Kidney (tissue), 14 donors: ENCODE data around the gene SEMA6B. TPM values are rescaled to one million over a fixed set of nuclear protein-coding genes. Genes with fewer than 3 reads are reported as not detected.
A peak's percentile ranks its signal among the peaks of the same experiment; 100 is the strongest.

Experiments
- DNase-seq, 5 donors: peaks; one replicate each; pipeline ENCODE4 v3.0.0-alpha.2; 2013 to 2020
- FAIRE-seq: peaks from 2 replicates; lab custom pipeline; 2012; peaks lifted over from hg19 to GRCh38; lab: Jason Lieb, UNC
- H3K27ac ChIP-seq, 2 donors: one replicate each; pipeline ENCODE4 v1.7.0; 2013; ENCODE audit warnings: low read depth in 2 of 2, low read length in 2 of 2, inconsistent platforms in 1 of 2
- H3K27me3 ChIP-seq: one replicate; pipeline ENCODE4 v1.7.1; 2013; ENCODE audit warnings: low read length, inconsistent platforms; ENCODE audit not compliant: control insufficient read depth, insufficient read depth
- H3K36me3 ChIP-seq, 3 donors: one replicate each; pipeline versions ENCODE4 v1.7.0 to v1.7.1; 2013; ENCODE audit warnings: low read length in 3 of 3, control low read depth in 1 of 3, inconsistent platforms in 1 of 3; ENCODE audit not compliant: insufficient read depth in 3 of 3, control insufficient read depth in 2 of 3
- H3K4me1 ChIP-seq, 3 donors: one replicate each; pipeline versions ENCODE4 v1.7.0 to v1.7.1; 2013; ENCODE audit warnings: low read length in 3 of 3, inconsistent platforms in 1 of 3, low read depth in 1 of 3; ENCODE audit not compliant: control insufficient read depth in 2 of 3, insufficient read depth in 2 of 3
- H3K4me3 ChIP-seq, 3 donors: one replicate each; pipeline versions ENCODE4 v1.7.0 to v1.8.1; 2013; ENCODE audit warnings: low read length in 3 of 3, control low read depth in 1 of 3, inconsistent platforms in 1 of 3
- H3K9ac ChIP-seq, 3 donors: one replicate each; pipeline versions ENCODE4 v1.7.0 to v1.7.1; 2013; ENCODE audit warnings: low read length in 3 of 3, control low read depth in 1 of 3, inconsistent platforms in 1 of 3
- H3K9me3 ChIP-seq, 3 donors: one replicate each; pipeline versions ENCODE4 v1.7.0 to v1.7.1; 2013; ENCODE audit warnings: low read length in 3 of 3, control low read depth in 1 of 3, inconsistent platforms in 1 of 3; ENCODE audit not compliant: control insufficient read depth in 2 of 3, insufficient read depth in 1 of 3
- CTCF ChIP-seq: IDR thresholded peaks from 3 replicates; pipeline ENCODE4 v1.5.1; 2012; ENCODE audit warnings: mild to moderate bottlenecking, moderate library complexity, borderline replicate concordance; ENCODE audit not compliant: insufficient read depth; ENCODE audit errors: extremely low read depth
- intact Hi-C: fragments of 100-400 bp; cut with DNase I; formaldehyde crosslinking; loops from one replicate; pipeline ENCODE4 v1.11.1; 2022
- polyA plus RNA-seq: library from polyadenylated mRNA; stranded (reverse); fragments of 350-450 nt; fragmentation: Illumina TruSeq; extraction: RNeasy Lipid Tissue Mini Kit (QIAGEN cat#74804); gene quantifications from one replicate; pipeline ENCODE4 v1.2.3, GENCODE V29; 2014; ENCODE audit warnings: low read depth, low replicate concordance; ENCODE audit not compliant: insufficient read depth
- total RNA-seq: library from RNA; stranded (reverse); fragmentation: NEBNext Ultra II Directional; extraction: Animal tissue kit (Norgen Biotek cat#: 25700); gene quantifications from one replicate; pipeline ENCODE4 v1.2.1, GENCODE V29; 2021
- donor health status: control.
- donor health status: control.
- donor health status: control.
- donor health status: control.
- donor health status: control.
- donor health status: DM: yes; HTN: yes; CAD: no.
- donor health status: Normal renal cell carcinoma (clear cell type).

The SEMA6B gene
- total and polyA plus RNA-seq, 2 donors from 2014 or later = 2.6 to 17.7 TPM

GRCh38 chr19:4493104-4493928 is 66.2 kb downstream of the SEMA6B start:
- Histone ChIP-seq H3K36me3 (peaks cover 7 to 30% (median 13%) of the 10 kb centered on the region in 3 donors), H3K9me3 (peaks cover 0 to 3% (median 0%) of the 10 kb centered on the region in 3 donors), H3K4me1 (peaks cover 0 to 3% (median 0%) of the 10 kb centered on the region in 3 donors), H3K27ac (no peak overlapping the region), H3K9ac (no peak overlapping the region), H3K27me3 (no peaks in the 10 kb centered on the region), H3K4me3 (peak overlapping the region in 1 of 3 donors; percentile 7)
- DNase-seq (no peak), FAIRE-seq (no peak)
- TF ChIP-seq CTCF = no peak
- intact Hi-C loops = no loop called here

Other genes starting within 250 kb of the SEMA6B start
- gene STAP2, start 220.9 kb downstream of the SEMA6B start, total RNA-seq = 32.3 TPM
- 61.5 TPM for gene STAP2, start 220.9 kb downstream of the SEMA6B start, polyA plus RNA-seq
- 24.1 TPM for gene MPND, start 216.1 kb downstream of the SEMA6B start, total RNA-seq
- gene MPND, start 216.1 kb downstream of the SEMA6B start, polyA plus RNA-seq = 43.5 TPM
- 52.7 TPM for gene SH3GL1, start 159.1 kb downstream of the SEMA6B start, total RNA-seq
- 34.8 TPM for gene SH3GL1, start 159.1 kb downstream of the SEMA6B start, polyA plus RNA-seq
- 10.0 TPM for gene CHAF1A, start 157.0 kb downstream of the SEMA6B start, total RNA-seq
- gene CHAF1A, start 157.0 kb downstream of the SEMA6B start, polyA plus RNA-seq = 2.7 TPM
- gene UBXN6, start 101.9 kb downstream of the SEMA6B start, total RNA-seq = 110 TPM
- 177 TPM for gene UBXN6, start 101.9 kb downstream of the SEMA6B start, polyA plus RNA-seq
- 37.8 TPM for gene HDGFL2, start 87.4 kb downstream of the SEMA6B start, total RNA-seq
- gene HDGFL2, start 87.4 kb downstream of the SEMA6B start, polyA plus RNA-seq = 38.8 TPM
- gene PLIN4, start 41.2 kb downstream of the SEMA6B start, total RNA-seq = 2.2 TPM
- 1.6 TPM for gene PLIN4, start 41.2 kb downstream of the SEMA6B start, polyA plus RNA-seq
- gene PLIN5, start 24.5 kb downstream of the SEMA6B start, total RNA-seq = 30.7 TPM
- gene PLIN5, start 24.5 kb downstream of the SEMA6B start, polyA plus RNA-seq = 21.2 TPM
- gene LRG1, start 19.6 kb downstream of the SEMA6B start, total RNA-seq = 26.4 TPM
- gene LRG1, start 19.6 kb downstream of the SEMA6B start, polyA plus RNA-seq = 2.2 TPM
- 11.5 TPM for gene TNFAIP8L1, start 79.8 kb upstream of the SEMA6B start, total RNA-seq
- gene TNFAIP8L1, start 79.8 kb upstream of the SEMA6B start, polyA plus RNA-seq = 16.0 TPM
- 75.8 TPM for gene MYDGF, start 110.7 kb upstream of the SEMA6B start, total RNA-seq
- 85.5 TPM for gene MYDGF, start 110.7 kb upstream of the SEMA6B start, polyA plus RNA-seq
- gene DPP9, start 164.2 kb upstream of the SEMA6B start, total RNA-seq = 61.9 TPM
- 14.0 TPM for gene DPP9, start 164.2 kb upstream of the SEMA6B start, polyA plus RNA-seq
- 11.3 TPM for gene FEM1A, start 232.1 kb upstream of the SEMA6B start, total RNA-seq
- 4.6 TPM for gene FEM1A, start 232.1 kb upstream of the SEMA6B start, polyA plus RNA-seq